NCI-H2107 (cell line): Measurements from ENCODE around the gene CCNG1.
"Not testable (repeated sequence)": the region's sequence is repeated elsewhere in the genome, so short reads cannot be mapped to it uniquely, and the experiment has no call there.

Source experiments
- DNase-seq: peaks from one replicate; lab custom pipeline; 2025; lab: John Stamatoyannopoulos, UW

The CCNG1 gene

DNA sequence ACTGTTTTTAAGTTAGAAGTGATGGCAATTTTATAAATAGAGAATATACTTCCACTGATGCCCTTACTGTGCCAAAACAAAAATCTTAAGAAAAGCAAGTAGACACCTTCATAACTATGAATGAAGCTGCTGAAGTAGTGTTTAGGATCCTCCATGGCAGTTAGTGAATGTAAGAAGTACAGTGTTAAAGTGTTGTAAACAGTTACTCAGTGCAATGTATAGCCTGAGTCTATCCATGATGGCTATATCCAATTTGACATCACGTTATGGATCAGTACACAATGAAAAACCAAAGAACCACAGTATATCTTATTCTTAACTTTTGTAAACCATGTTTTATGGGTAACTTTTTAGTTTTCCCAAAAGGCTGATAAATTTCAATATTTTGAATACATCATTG is 7.1 kb downstream of the CCNG1 start:
- no peak for DNase-seq

DNA sequence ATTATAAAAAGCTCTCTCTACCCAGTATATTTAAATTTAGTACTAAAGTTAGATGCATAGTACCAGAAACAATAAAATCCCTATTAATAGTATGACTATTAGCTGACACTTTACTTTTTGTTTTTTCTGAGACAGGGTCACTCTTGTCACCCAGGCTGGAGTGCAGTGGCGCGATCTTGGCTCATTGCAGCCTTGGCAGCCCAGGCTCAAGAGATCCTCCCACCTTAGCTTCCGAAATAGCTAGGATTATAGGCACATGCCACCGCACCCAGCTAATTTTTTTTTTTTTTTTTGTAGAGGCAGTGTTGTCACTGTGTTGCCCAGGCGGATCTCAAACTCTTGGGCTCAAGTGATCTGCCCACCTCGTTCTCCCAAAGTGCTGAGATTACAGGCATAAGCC is 8.0 kb downstream of the CCNG1 start:
- no peak for DNase-seq

DNA sequence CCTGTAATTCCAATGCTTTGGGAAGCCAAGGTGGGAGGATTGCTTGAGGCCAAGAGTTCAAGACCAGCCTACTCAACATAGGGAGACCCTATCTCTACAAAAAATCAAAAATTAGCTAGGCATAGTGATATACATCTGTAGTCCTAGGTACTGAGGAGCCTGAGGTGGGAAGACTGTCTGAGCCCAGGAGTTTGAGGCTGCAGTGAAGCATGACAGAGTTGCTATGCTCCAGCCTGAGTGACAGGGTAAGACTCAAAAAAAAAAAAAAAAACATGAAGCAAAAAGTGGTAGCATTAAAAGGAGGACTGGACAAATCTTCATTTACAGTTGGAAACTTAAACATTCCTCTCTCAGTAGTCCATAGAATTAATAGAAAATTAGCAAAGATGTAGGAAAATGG is 9.8 kb downstream of the CCNG1 start:
- DNase-seq, result no peak

DNA sequence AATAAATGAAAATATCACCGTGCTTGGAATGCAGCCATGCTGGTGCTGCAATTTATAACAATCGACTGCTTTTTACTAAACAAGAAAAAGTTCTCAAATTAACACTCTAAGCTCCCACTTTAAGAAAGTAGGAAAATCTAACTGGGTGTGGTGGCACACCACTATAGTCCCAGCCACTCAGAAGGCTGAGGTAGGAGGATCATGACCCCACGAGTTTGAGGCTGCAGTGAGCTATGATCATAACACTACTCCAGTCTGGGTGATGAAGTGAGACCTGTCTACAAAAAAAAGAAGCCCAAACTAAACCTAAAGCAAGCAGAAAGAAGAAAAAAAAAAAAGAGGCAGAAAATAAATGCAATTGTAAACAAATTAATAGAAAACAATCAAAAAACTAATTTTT is 10.5 kb downstream of the CCNG1 start:
- DNase-seq, result no peak

DNA sequence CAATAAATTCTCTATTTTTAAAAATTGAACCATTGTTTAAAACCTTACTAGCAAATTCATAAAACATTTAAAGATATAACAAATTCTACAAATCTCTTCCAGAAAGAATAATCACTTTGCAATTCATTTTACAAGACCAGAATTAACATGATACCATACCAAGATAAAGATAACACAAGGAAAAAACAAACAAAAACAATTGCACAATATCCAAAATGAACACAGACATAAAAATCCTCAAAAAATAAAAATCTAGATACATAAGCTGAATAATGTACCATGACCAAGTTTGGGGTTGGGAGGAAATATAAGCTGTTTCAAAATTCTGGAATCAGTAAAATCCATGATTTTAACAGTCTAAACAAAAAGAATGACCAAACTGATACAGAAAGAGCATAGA is 11.1 kb downstream of the CCNG1 start:
- DNase-seq, result no peak

DNA sequence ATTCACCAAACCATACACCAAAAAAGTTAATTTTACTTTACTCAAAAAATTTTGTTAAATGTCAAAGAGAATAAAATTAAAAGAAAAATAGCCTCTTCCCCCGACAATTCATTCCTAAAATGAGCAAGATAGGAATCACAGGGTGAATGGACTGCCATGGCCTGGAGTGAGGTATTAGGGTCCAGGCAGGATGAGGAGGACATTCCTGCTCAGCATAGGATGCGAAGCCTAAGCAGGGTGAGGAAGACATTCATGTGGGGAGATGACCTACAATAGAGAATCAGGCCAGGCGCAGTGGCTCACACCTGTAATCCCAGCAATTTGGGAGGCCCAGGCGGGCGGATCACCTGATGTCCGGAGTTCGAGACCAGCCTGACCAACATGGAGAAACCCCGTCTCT is 14.1 kb downstream of the CCNG1 start:
- no peak for DNase-seq

DNA sequence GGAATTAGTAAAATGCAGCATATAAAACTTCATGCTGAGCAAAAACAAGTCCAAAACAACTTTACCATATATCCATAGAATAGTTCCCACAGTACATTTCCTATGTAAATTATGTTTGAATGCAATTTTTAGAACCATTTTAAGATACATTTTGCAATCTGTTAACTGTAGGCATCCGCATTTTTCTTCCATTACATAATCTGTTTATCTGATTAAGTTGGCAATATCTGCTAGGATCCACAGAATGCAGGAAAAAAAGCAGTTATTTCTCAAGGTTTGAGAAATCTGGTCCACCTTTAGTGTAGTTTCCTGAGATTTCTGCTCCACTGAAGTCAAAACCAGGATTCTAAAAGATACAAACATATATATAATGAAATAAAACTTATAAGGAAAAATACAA is 16.3 kb downstream of the CCNG1 start:
- no peak for DNase-seq

DNA sequence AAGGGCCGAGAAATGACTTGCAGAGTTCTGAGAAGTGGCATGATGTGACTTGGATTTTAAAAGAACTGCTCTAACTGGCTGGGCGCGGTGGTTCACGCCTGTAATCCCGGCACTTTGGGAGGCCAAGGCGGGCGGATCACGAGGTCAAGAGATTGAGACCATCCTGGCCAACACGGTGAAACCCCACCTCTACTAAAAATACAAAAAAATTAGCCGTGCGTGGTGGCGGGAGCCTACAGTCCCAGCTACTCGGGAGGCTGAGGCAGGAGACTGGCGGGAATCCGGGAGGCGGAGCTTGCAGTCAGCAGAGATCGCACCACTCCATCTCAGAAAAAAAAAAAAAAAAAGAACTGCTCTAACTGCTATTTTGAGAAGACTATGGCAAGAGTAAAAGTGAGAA is 18.0 kb downstream of the CCNG1 start:
- DNase-seq, result not testable (repeated sequence)

DNA sequence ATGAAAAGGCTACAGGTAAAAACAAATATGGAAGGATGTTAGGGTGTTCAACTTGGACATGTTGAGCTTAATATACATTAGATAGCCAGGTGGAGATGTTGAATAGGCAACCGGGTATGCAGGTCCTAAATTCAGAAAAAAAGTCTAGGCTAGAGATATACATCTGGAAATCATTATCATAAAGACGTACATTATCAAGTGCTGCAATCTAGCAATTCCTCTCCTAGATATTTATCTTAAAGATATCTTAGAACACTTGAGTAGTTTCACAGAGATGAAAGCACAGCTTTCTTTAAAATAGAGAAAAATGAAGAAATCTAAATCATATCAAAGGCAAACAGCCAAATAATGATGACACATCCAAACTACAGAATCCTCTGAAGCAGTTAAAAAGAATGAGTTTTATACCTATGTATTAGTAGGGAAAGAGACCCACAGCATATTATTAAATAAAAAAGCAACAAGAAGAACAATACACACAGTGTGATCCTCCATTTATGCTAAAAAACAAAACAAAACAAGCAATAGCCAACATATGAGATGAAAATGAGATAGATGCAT is 18.7 kb downstream of the CCNG1 start:
- DNase-seq, result no peak

DNA sequence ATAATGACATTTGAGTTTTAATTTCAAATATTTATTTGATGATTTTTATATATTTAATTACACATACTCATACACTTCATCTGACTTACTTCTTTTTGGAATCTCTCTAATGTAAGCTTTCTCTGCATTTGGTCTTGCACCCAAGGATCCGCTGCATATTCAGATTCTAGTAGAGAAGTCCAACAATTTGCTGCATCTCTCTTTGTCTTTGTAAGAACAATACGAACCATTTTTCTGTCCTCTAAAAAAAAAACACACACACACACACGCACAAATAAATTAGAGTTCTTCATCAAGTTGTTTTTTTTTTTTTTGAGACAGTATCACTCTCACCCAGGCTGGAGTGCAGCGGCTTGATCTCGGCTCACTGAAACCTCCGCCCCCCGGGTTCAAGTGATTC is 19.4 kb downstream of the CCNG1 start:
- DNase-seq, result no peak

DNA sequence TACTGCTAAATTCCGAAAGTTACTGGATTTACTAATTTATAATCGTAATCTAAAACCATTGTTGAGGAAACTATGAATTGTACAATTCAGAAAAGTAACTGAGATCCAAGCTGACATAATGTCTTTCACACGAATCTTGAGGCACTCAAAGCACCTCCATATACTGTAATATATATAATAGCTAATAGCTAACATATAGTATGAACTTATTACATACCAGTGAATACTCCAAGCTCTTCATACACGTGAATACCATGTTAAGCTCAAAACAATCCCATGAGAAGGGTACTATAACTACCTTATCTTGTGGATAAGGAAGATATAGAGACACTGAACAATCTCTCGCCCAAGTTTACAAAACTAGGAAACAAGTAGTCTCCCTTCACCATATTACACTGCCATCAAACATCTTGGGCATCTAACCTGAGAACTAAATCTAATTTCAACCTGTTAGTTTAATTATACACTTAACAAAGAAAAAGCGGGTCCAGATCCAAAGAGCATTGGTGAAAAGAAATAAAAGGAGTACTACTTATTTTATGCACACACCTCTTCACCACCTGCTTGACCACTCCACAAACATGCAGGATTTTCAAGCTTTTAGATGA is 21.5 kb downstream of the CCNG1 start:
- no peak for DNase-seq

DNA sequence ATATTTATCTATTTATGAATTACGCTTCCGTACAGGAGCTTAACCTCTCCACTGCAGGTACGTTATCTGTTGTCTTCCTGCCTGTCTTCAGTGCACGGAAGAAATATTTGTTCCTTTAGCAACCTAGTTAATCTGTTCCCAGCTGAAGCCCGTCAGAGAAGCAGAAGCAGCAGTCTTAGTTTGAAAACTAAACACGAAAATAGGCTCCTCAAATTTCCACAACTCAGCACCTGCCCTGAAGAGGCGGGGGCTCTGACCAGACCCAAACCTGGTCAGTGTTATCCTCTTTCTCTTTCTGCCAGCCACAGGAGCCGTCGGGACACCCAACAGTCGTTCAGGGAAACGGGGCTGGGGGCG is 22.0 kb downstream of the CCNG1 start:
- no peak for DNase-seq

DNA sequence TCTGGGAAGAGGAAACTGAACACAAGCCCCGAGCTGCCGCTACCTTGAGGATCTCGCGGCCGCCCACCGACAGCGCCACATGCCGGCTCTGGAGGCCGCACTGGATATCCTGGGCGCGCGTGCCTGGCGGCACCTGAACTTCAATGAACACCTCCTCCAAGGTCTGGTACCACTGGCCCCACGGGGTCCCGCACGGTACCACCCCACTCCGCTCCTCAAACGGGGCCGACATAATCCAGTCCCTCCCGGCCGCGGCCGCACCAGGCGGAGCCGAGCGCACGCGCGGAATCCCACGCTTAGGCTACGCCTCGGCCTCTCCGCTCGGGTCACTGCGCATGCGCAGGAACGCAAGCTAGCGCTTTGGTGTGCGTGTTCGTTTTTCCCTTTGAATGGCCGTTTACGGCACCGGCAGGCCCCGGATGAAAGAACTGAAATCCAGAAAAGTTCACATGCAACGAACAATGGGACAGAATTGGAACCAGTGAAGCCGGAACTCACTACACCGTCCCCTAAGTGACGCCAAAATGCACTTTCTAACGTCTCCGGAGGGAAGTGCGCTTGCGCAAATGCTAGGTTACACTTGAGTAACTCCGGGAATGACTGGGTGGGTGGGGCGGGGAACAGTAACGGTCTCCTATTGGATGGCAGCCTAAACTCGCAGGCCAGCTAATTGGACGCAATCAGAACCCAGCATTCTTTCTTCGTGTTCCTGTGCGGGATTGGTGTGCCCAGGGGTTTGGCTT is 22.6 kb downstream of the CCNG1 start, which contains the start of gene NUDCD2:
Gene NUDCD2 (minus strand): TSS at position 284 of the 743 bp plus-strand sequence. CDS start 52 bp downstream, at position 232.
- peak; percentile 92 for DNase-seq

DNA sequence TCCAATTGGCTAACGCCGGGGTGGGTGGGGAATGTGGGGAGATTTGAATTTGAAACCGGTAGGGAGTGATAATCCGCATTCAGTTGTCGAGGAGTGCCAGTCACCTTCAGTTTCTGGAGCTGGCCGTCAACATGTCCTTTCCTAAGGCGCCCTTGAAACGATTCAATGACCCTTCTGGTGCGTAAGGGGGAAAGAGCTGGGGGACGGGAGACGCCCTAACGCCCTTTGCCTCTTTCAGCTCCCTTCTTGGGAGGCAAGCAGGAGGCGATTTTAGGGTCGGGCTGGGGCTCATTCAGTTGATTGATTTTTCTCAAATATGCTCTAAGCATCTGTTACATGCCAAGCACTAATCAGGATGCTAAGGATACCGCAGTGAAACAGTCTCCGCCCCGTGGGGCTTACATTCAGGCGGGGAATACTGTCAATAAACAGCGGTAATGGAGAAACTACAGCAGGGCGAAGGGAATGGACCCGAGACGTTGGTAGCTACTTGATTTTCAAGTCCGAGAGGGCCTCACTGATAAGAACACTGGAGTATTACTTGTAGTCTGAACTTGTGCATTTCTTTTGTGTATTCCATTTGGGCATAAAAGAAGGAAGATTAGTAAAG is 23.3 kb downstream of the CCNG1 start, which contains the start of gene HMMR:
Gene HMMR (plus strand): TSS at position 71 of the 610 bp plus-strand sequence. CDS start 61 bp downstream, at position 132.
- no peak for DNase-seq

DNA sequence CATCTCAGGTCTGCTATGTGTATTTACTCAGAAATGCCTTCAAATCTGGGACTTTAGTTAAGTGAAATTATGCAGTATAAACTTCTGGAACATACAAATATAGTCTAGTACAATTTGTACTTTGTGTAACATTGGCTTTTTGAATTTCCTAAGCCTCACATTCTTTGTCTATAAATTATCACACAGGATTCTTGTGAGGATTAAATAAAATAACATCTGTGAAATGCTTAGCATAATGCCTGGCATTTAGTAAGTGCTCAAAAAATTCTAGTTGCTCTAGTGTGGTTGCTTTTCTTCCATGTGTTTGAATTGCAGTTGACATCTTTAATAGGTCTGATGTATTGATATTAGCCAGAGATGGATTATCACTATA is 25.7 kb downstream of the CCNG1 start:
- DNase-seq, result no peak

DNA sequence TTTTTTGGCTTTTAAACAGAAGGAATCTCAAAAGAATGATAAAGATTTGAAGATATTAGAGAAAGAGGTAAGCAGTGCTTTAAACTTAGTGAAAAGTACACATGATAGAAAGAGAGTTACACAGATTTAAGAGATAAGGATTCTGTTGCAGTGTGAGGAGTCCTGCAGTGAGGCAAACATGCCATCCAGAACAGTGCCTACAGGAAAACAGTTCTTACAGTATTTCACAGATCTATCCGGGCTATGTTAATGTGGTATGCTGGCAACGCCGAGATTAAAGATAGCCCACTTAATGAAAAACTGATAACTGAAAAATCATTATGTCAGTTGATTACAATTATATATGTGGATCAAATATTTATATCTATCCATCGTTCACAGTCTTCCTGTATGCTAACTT is 30.3 kb downstream of the CCNG1 start:
- DNase-seq, result no peak

DNA sequence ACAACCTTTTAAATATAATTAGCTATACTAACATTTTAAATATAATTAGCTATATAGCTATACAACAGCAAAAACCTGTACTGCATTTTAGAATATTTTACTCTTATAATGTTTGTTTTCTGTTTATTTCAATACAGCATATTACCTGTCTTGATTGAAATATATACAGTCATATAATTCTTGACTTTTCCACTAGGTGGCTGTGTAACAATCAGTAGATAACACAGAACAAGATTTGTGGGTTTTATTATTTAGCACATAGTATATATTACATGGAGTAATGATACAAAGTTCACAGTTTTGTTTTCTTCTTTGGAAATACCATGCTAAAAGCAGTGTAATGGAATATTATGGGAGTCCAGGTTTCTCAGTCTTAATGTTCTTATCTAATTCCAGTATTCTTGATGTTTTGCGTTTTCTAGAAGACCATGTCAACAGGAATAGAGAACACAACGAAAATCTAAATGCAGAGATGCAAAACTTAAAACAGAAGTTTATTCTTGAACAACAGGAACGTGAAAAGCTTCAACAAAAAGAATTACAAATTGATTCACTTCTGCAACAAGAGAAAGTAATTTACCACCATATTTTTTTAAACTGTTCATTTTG is 36.3 kb downstream of the CCNG1 start:
- no peak for DNase-seq

DNA sequence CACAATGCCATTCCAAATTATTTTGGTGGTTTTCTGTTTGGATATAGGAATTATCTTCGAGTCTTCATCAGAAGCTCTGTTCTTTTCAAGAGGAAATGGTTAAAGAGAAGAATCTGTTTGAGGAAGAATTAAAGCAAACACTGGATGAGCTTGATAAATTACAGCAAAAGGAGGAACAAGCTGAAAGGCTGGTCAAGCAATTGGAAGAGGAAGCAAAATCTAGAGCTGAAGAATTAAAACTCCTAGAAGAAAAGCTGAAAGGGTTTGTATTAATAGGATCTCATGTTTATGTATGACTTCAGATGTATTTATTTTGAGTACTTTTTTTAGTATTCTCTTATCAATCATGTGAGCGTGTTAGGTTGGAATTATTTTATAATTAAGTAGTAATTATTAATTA is 38.0 kb downstream of the CCNG1 start:
- DNase-seq, result no peak

DNA sequence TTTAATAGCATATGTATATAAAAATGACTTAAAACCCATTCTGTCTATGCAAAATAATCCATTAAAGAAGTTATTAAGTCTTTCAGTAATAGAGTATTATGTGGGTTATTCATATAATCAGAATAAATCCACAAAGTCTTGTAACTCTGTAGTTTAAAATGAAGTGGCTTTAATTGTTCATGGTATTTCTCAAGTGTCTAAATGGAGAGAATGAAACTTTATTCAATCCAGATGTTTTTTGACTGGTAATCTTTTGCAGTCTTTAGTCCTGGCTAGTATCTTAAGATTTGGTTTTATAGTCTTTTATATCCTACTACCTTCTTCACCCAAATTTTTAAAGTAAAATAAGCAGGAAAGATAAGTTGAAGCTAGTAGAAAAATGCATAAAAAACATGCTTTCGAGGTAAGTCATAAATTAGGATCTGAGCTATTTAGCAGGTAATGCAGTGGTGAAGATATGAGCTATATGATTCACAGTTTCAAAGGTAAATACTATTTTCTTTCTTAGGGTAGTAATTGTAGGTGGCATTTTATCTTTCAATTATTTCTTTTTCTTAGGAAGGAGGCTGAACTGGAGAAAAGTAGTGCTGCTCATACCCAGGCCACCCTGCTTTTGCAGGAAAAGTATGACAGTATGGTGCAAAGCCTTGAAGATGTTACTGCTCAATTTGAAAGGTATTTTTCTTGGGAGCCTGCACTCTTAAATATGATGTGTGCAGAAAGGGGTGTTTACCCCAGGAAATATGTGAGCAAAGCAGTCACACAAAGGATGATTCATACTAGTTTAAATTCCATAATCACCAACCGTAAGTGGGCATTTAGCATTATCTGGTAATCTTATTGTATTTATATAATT is 41.0 kb downstream of the CCNG1 start:
- DNase-seq, result no peak

DNA sequence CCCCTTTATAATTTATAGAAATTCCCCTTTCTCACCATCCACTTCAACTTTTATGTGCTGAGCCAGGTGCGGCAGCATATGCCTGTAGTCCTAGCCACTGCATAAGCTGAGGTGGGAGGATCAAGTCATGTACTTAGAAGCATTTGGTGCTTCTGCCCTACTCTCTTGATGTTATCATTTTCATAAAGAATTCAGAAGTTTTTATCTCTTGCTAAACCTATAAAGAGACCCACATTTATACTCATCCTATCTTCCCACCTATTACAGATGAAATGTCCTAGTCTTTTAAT is 41.5 kb downstream of the CCNG1 start:
- no peak for DNase-seq

DNA sequence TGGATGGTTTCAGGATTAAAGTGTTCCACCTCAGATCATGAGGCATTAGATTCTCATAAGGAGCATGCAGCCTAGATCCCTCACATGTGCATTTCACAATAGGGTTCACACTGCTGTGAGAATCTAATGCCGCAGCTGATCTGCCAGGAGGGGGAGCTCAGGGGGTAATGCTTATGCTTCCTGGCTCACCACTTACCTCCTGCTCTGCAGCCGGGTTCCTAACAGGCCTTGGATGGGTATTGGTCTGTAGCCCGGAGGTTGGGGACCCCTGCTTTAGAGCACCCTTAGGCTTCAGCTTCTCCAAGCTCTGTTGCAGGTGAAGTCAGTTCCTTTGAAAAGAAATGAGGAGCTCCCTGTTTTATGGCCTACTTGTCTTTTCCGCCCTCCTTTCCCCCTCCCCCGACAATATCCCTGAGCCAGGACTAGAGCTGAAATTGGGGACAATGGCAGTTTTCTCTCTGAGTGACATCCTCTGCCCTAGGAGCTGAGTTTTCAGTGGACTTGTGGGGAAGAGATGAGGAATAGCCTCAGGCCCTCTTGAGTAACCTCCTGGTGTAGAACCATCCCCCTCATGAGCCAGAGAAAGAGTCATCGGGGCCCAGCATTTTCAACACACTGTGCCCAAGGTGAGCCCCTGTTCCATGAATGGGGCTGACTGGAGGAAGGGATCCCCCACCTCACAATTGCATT is 51.8 kb downstream of the CCNG1 start:
- no peak for DNase-seq

DNA sequence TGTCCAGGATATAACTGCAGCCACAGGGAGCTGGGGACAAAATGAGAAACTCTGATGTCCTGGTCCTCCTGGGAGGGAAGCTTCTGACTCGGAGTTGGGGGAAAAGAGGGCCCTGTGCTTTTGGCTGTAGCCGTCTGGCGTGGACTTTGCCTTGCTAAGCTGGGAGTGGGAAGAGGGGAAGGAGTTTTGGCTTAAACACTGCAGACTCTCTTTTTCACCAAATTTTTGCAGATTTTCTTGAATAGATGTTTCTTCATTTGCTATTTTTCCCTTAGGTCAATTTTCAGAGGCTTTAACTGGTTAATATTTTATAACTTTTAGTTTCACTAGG is 52.3 kb downstream of the CCNG1 start:
- no peak for DNase-seq
